ENCODE measurements around the gene DOCK3.
"Not testable (repeated sequence)": the region's sequence is repeated elsewhere in the genome, so short reads cannot be mapped to it uniquely, and the experiment has no call there.

The DOCK3 gene

DNA sequence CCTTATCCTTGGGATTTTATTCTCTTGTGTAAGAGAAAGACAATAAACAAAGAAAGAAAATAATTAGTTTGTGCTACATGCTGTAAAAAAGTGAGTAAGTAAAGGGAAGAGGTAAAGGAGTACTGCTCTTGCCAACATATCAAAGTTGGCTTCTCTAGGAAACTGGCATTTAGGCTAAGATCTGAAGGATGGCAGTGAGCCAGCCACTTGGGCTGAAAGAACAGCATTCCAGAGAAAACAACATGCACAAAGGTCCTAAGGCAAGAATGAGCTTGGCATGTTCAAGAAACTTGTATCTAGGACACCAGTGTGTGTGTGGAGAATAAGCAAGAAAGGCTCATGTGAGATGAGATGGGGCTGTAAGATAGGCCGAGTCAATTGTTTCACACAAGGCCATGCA, 464.9 kb downstream of the DOCK3 start:
- no peak for DNase-seq

- no peak for DNase-seq
These were observed 466.8 kb downstream of the DOCK3 start for GRCh38 chr3:51141573-51141972.

- no peak for DNase-seq
These were observed 471.3 kb downstream of the DOCK3 start for GRCh38 chr3:51145811-51146585.

GRCh38 chr3:51146781-51147180, 472.1 kb downstream of the DOCK3 start:
- DNase-seq = no peak

- no peak for DNase-seq
These were observed 481.4 kb downstream of the DOCK3 start for GRCh38 chr3:51156147-51156546.

DNA sequence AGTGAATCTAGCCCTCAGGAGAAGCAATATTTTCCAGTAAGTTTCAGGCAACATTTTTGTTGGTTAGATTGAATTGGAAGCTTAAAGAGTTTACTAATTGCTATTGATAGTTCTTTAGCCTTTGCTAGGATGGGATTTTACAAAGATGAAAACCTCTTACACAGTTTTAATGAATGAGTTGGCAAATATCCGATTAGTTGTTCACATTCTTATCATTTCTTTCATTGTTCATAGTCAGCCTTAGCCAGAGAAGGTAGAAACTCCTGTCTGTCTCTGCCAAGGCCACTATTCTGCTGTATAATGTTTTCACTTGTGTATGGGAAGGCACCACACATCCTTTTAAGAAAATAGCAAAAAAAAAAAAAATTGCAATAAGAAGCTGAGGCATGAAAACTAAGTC, 488.3 kb downstream of the DOCK3 start:
- no peak for DNase-seq

GRCh38 chr3:51173518-51174271, 499.0 kb downstream of the DOCK3 start:
- DNase-seq = no peak

GRCh38 chr3:51176923-51177322, 502.2 kb downstream of the DOCK3 start:
- no peak for DNase-seq

GRCh38 chr3:51186446-51186845, 511.7 kb downstream of the DOCK3 start:
- not testable (repeated sequence) for DNase-seq

DNA sequence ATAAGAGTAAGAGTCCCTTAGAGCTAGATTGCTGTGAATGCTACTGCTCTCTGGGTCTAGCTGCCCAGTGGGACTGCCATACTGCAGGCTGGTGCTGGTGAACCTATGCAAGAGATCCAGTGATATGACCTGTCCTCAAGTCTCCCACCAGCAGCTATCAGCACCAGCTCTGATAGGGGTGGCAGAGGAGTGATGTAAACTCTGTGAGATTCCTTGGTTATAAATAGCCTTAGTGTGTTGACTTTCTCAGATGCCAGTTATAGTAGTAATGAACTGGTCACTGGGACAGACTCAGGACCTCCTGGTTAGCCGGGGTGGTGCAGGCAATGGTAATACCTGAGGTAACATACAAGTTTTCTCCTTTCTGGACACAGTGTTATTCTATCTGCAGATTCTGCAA, 515.5 kb downstream of the DOCK3 start:
- DNase-seq = no peak

GRCh38 chr3:51190827-51191226, 516.1 kb downstream of the DOCK3 start:
- no peak for DNase-seq

DNA sequence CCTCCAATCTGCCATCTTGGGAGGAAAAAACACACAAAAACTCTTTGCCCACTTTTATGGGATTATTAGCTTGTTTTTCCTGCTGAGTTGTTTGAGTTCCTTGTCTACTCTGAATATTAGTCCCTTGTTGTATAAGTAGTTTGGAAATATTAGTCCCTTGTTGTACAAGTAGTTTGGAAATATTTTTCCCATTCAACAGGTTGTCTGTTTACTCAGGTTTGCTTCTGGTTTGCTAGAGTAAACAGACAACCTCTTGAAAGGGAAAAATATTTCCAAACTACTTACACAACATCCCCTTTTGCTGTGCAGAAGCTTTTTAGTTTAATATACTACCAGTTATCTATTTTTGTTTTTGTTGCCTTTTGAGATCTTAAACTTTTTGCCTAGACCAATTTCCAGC, 517.0 kb downstream of the DOCK3 start:
- no peak for DNase-seq

GRCh38 chr3:51198477-51198876, 523.8 kb downstream of the DOCK3 start:
- DNase-seq = no peak

- DNase-seq = not testable (repeated sequence)
These were observed 524.6 kb downstream of the DOCK3 start for GRCh38 chr3:51199296-51199695.

DNA sequence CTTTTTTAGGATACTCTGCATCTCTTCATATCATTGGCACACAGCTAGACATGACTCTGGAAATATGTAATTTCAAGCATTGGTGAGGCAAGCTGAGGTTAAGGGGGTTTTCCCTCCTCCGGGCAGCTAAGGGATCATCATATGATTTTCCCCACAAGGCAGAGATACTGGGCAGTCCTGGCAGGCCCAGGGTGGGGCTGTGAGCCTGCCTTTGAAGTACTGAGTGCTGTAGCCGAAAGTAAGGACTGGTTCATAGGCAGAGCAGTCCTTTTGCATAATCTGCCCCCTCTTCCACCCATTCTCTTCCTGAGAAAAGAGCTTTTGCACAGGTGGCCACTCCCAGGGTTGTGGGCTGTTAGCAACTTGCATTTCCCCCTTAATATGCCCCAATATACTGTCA, 541.6 kb downstream of the DOCK3 start:
- no peak for DNase-seq

DNA sequence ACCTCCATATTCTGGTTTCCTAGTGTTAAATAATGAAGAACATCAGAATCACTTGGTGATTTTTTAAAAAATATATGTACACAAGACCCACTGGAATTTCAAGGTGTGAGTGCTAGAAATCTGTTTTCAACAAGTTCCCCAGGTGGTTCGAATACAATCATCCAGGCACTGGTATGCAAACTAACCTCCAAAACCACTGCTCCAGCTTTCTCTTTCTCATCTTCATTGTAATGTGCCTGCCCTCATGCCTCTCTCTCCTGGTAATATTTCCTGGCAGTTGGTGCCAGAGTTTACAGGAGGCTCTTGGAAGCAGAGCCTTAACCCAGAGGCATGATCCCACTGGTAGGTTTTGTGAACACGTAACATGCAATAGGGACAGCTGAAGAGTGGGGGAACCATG, 547.2 kb downstream of the DOCK3 start:
- DNase-seq = no peak

DNA sequence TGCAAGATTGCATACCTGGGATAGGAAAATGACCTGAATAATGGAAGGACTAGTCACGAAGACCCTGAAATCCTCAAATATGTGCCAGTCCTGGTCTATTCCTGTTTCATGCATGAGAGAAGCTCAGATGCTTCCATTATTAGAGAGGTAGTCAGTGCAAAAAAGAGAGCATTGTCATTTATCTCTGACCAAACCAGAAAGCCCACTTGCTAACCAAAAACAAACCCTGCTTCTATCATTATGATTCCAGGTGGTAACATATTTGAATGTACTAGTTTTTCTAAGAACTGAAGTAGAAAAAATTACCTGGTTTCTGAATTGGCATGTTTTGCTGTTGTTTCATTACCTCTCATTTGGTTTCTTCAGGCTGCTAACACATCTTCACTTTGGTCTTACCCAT, 549.6 kb downstream of the DOCK3 start:
- no peak for DNase-seq

DNA sequence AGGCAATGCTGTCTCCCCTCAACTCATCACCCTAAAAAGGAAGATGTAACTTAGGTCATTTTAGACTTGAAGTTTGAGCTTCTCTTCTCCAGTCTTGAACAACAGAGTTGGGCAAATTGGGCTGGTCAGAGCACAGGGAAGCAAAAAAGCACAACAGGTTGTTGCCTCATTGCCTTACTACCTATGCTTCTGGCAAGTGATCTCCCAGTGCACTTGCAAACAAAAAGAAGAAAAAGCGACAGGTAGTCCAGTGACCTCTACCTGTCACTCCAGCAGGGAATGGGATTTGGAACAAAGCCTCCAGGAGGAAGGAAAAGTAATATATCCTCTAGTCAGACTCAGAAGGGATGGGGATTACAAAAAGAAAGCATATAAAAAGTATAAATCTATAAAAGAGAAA, 550.1 kb downstream of the DOCK3 start:
- DNase-seq = no peak

DNA sequence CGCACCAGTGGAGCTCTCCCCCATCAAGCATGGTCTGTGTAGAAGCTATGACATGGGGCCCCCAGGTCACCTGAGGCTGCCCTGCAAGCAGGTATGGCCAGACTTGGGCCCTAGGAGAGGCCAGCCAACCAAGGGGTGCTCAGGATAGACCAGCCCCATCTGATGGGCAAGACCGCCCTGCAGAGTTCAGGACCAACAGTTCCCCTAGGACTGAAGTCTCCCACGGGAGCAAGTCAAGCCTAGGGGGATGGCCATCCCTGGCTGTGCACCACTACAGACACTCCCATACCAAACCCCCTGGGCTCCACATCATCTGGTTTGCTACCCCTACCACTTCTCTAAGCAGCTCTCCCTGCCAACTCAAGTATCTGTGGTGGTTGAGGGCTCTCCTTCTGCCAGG, 568.2 kb downstream of the DOCK3 start:
- DNase-seq = no peak

GRCh38 chr3:51243924-51244323, 569.2 kb downstream of the DOCK3 start:
- DNase-seq = no peak

DNA sequence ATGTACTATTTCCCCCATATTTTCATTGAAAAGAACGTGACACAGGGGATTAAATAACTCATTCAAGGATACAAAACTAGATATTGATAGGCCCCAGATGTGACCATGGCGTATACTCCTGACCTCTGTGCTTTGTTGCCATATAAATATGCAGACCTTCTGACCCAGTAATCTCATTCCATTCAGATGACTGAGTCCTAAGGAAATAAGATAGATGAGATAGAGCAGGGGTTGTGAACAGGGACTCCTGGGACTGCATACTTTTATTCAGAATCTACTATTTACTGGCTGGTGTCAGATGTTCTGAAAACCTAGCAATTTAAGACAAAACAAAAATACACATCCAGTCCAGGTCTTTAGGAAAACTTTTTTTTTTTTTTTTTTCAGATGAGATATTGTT, 571.1 kb downstream of the DOCK3 start:
- no peak for DNase-seq

DNA sequence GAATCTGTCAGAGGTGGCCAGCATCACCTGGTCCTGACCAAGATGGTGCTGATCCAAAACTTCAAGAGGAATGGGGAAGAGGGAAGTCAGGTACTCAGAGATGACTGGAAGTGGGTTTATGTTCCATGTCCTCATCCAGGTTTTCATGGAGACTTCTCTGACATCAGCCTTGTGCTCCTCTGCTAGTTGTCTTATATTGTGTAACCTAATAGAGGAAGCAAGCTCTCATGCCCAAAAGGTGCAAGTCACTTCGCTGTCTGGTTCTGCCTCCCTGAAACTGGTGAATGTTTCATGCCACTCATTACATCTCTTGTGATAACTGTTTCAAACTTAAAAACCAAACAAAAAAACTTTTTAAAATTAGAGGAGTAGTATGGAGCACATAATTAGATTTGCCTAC, 583.1 kb downstream of the DOCK3 start:
- DNase-seq = no peak

DNA sequence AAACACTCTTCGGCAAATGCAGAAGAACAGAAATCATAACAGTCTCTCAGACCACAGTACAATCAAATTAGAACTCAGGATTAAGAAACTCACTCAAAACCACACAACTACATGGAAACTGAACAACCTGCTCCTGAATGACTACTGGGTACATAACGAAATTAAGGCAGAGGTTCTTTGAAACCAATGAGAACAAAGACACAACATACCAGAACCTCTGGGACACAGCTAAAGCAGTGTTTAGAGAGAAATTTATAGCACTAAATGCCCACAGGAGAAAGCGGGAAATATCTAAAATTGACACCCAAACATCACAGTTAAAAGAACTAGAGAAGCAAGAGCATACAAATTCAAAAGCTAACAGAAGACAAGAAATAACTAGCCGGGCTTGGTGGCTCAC, 589.4 kb downstream of the DOCK3 start:
- not testable (repeated sequence) for DNase-seq

GRCh38 chr3:51268132-51268531, 593.4 kb downstream of the DOCK3 start:
- DNase-seq = no peak

DNA sequence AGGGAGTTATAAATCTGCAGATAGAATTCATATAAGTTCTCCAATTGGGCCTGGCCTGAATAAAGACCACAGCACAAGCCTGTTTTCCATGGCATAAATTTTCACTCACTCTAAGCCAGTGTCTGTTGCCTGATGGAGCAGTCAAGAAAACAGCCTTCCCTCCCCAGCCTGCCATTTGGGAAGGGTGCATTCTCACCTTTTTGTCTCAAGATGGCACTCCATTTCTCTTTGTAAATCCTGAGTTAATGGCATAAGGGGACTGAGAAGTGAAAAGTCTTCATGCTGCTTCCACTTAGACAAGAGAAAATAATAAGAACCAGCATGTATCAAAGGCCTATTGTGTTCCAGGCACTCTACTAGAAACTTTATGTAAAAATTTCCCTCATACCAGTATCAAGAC, 594.7 kb downstream of the DOCK3 start:
- no peak for DNase-seq
